ENCODE data around the gene INTS14.

The INTS14 gene

DNA sequence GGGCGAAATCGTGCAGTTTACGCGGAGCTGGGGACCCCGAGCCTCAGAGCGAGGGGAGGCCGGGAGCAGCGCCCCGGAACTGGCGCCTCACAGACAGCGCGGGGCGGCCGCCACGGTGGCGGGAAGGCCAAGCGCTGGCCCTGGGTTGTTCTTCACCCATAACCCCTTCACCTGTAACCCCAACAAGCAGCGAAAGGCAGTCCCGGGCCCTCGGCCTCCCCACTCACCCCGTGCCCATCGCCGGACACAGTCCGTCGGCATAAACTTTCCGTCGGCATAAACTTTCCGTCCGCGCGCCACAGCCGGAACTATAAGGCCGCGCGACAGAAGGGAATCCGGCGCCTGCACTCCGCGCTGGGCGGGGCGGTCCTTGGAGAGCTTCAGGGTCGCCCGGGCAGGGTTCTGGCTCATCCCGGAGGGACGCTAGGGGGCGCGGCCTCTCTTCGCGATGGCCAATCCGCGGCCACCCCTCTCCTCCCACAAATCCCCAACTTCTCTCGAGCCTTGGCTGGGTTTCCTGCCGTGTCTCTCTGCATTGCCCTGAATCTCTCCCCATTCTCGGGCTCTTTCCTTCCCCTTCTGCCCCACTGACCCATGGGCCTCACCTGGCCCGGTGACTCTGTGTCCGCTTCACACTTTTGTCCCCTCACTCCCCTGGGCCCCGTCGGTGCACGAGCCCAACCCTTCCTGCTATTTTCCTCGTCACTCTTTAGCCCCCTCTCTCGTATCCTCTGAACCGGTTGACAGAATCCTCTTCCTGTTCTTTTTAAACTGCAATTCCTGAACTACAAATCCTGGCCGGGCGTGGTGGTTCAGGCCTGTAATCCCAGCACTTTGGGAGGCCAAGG lies at the start of gene INTS14:
Gene INTS14 (minus strand): TSS at position 261 of the 848 bp plus-strand sequence. CDS start 3,751 bp downstream, outside the sequence.
- peak; percentile 97 for DNase-seq (ENCODE audit: low spot score)

DNA sequence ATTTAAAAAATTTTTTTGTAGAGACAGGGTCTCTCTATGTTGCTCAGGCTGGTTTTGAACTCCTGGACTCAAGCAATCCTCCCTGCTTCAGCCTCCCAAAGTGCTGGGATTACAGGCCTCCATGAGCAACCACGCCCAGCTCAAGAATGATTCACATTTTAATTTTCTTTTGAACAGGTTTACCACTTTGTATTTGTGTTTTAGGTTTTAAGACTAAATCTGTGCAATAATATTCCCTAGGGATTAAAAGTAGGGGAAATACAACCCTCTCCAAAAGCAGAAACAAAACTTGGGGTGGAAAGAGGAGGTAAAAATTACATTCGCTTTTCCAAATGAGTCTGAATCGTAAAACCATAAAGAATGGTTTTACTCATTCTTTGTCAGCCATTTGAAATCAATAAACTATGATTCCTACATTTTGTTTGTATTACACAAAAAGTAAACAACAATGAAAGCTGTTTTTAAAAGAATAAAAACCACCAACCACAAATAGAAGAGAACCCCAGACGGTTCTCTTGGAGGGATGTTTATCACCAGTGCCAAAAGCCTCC lies 48.6 kb upstream of the INTS14 start:
- no peak for DNase-seq (ENCODE audit: low spot score)

DNA sequence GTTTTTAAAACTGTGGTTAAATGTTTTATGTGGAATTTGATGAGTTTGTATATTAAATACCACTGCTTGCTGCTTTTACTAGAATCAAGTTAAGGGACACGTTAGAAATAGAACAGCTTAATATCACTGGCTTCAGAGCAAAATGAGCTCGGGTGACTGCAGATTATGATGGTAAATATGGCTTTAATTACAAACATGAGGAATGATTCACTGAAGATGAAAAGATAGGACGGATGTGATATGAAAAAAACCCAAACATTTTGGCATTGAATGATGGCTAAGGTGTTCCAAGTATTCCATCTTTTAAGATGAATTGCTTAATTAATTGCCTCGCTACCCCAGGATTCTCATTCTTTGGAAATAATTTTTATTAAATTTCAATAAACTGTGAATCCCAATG lies 44.5 kb upstream of the INTS14 start:
- DNase-seq (ENCODE audit: low spot score), result no peak

DNA sequence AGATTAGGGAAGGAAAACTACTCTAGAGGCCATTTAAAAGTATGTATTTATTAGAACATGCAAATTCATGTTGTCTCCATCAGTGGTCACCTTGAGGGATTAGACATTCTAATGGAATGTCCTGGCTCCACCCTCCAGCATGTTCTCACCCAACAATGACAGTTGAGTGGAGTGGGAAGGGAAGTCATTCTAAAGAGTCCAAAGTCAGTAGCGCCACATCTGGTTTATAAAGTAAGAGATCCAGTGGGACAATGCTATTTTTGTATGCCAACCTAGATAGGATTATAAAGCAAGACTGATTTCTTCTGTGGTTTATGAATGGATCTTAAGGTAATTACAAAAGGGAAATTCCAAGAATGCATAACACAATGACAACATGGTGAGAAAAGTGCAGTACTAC lies 44.1 kb upstream of the INTS14 start:
- DNase-seq (ENCODE audit: low spot score), result no peak

DNA sequence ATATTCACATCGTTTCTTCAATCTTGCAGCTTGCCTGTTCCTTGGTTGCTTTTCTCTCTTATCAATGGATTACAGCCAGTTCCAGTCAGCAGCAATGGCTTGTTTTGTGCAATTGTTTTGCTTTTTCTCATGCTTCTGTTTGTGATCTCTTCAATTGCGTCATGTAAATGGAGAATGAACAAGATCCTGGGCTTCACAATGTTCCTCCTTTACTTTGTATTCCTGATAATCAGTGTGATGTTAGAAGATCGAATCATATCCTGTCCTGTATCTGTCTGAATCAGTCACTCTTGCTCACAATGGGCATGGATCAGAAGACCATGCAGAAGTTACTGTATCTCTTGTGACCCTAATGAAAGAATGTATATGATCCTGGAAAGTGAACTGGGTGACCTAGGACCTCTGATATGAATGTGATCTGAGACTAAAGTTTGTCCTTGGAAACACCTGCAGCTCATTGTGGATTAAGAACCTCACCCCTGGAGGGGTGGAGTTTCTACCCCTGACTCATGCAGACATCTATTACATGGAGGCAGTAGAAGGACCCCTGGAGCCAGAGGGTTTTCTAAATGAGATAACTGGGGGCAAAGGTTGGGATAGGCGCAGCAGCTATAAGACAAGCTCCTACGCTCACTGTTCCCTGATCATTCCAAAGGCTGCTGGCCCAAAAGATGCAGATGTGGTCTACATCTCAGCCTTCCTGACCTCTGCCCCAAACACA lies 43.0 kb upstream of the INTS14 start:
- no peak for DNase-seq (ENCODE audit: low spot score)

DNA sequence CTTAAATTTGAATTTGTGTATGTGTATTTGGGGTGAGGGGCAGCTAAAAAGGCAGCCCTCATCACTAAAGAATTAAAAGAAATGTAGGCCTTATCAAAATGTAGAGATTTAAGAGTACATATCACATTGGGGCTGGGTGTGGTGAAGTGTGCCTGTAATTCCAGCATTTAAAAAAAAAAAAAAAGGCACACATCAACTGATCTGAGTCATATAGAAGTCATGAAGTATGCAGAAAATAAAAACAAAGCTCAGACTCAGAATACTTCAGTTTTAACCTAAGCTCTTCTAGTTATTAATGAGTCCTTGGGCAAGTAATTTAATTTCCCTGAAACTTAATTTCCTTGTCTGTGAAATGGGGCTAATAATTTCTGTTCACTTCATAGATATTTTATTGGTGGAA lies 42.4 kb upstream of the INTS14 start:
- DNase-seq (ENCODE audit: low spot score), result no peak

DNA sequence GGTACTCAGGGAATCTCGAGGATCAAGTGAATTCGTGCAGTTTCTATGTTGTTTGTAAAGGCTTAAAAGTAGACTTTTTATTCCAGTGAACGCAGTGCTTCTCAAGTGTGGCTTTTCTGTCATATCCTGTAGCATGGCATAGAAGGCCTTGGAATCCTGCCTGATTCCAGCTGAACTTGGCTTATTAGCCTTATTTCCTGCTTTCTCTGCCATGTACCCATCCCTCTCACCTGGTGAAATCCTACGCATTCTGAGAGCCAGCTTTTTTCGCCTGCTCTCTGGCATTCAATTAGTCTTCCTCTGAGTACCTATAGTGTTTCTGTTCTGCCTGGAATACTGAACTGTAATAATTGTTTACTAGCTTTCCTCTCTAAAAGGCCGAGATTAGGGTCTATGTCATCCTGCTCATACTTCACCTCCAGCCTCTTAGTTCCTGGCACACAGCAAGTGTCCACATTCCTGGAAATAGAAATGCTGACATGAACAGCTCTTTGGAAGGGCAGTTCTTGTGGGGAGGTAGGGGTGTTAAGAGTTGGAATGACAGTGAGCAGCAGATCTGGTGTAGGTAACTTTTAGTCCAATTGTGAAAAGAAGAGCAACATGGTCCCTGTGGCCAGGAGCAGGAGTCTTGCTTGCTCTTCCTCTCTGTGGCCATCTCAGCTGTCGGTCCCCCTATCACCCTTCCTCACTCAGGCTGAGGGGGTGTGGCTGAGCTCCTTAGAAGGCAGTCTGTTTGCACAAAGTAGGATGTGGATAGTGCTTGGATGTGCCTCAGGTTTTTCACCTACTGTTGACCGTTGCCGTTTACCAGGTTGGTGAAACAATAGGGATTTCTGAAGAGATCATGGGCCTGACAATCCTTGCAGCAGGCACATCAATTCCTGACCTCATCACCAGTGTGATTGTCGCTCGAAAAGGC lies 41.2 kb upstream of the INTS14 start:
- DNase-seq (ENCODE audit: low spot score), result no peak

DNA sequence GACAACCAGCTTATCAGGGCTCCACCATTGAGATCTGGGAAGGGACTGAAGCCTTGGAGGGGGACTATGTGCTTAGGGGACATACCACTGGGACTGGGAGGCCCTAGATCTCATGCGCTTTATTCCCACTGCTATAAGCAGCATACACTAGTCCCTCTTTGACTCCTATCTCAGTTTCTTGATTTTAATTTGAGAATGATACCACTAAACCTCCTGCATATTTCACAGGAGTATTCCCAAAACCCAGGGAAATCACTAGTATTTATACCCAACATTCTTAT lies 40.1 kb upstream of the INTS14 start:
- DNase-seq (ENCODE audit: low spot score), result no peak

DNA sequence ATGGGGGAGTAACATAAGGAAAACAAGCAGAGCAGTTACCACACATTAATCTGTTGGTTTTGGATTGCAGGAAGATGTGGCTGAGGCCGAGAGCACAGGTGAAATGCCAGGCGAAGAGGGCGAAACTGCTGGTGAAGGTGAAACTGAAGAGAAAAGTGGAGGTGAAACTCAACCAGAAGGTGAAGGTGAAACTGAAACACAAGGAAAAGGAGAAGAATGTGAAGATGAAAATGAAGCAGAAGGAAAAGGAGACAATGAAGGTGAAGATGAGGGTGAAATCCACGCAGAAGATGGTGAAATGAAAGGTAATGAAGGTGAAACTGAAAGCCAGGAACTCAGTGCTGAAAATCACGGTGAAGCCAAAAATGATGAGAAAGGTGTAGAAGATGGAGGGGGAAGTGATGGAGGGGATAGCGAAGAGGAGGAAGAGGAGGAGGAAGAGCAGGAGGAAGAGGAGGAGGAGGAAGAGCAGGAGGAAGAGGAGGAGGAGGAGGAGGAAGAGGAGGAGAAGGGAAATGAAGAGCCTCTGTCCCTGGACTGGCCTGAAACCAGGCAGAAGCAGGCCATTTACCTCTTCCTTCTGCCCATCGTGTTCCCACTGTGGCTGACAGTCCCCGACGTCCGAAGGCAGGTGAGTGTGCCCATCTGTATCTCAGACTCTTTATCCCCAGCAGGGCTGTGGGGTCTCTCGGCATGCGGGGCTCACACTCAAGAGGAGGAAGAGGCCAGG lies 39.5 kb upstream of the INTS14 start:
- no peak for DNase-seq (ENCODE audit: low spot score)

DNA sequence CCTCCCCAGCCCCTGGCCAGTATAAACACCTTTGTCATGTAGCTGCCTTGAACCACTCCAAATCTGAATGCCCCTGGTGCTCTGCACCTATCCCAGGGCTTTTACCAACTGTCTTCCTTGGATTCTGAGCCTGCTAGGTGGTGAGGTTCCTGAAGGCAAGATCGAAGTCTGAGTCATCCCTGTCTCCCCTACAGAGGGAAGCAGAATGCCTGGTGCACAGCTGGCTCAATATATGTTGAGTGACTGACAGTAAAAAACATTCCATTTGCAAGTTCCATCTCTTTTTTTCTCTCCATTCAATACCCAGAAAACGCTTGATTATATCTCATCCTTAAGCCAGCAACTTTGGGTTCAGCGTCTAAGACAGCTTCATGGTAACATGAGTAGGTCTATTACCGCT lies 35.6 kb upstream of the INTS14 start:
- DNase-seq (ENCODE audit: low spot score), result no peak

DNA sequence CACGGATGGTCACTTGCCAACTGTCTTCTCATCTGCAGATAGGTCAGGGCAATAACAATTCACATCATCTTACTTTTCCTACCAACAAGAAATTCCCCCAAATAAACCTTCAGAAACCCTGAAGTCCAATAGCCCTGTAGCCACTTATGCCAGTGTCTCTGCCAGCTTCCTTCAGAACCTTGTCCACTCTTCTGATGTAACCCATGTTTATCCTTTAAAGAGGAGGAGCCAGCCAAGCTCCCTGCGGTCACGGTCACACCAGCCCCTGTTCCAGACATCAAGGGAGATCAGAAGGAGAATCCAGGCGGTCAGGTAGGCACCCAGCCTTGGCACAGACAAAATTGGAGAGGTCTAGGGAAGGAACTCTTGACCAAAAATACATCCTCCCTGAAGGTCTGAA lies 34.5 kb upstream of the INTS14 start:
- DNase-seq (ENCODE audit: low spot score), result no peak

DNA sequence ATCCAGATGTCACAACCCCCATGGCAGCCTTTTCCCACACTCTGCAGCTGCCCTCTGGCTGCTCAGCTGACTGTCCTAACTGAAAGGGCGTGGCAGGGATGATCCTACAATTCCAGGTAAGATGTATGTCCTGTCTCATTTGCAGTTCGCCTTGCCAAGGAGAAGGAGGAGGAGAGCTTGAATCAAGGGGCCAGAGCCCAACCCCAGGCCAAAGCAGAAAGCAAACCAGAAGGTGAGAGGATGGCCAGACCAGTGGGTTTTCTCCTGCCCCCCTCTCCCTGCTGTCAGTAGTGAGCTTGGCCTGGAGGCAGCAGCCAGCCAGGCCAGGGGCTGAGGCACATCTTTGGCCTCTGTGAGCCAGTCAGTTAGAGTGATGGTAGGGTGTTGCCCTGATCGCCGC lies 33.4 kb upstream of the INTS14 start:
- DNase-seq (ENCODE audit: low spot score), result no peak

DNA sequence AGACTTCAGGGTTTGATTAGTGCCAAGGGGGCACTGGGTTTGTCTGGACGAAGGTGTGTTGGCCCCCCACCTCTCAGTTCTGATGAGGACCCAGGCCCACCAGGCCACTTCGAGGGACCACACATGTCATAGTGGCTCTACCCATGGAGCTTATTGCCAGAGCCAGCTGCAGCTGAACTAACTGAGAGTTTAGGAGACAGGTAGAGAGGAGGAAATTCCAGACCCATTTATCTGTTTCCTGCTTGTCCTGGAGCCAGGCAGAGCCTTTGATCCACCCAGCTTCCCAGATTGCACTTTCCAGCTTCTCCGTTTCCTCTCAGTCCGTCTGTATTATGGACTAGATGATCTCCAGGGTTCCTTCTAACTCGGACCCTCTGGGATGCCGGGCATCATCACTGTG lies 31.7 kb upstream of the INTS14 start:
- no peak for DNase-seq (ENCODE audit: low spot score)

DNA sequence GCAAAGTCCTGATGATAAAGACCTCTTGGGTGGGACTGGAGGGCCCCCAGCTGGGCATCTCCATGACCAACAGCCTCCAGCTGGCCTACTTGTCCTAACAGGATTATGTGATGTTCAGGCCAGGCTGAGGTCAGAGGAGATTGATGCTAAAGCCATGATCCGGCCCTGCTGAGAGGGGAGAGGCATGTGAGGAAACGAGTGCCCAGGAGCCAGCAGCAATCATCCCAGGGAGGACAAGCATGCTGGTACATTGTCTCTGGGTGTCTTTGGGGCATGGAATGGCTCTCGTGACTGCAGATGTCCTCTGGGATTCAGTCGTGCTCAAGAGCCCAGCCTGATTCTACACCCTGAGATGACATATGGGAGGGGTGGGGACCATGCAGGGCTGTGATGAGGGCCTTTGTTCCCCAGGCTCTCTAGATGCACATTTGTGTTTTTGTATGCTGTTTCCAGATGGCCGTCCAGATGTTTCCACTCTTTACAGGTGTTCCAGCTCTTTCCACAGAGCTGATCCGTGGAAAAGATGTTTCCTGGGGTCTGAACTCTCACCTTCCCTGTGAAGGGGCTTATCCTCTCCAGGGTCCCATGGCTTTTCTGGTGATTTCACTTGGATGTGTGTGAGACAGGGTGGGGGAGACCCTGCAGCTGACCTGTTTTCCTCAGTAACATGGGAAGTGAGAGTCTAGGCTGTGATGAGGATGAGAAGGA lies 31.0 kb upstream of the INTS14 start:
- no peak for DNase-seq (ENCODE audit: low spot score)

DNA sequence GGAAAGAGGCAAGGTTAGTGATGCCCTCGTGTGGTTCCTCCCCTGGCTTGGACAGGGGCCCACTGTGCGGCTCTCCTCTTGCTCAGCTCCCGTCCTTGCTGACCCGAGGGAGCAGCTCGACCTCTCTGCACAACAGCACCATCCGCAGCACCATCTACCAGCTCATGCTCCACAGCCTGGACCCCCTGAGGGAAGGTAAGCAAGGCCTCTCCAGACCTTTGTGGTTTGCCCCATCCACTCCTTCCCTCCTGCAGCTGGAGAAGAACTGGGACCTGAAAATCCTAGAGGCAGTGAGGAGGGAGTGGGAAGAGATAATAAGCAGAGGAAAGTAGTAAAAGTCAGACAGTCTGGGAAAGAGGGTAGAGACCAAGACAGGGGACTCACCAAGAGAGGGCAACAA lies 28.6 kb upstream of the INTS14 start:
- no peak for DNase-seq (ENCODE audit: low spot score)

DNA sequence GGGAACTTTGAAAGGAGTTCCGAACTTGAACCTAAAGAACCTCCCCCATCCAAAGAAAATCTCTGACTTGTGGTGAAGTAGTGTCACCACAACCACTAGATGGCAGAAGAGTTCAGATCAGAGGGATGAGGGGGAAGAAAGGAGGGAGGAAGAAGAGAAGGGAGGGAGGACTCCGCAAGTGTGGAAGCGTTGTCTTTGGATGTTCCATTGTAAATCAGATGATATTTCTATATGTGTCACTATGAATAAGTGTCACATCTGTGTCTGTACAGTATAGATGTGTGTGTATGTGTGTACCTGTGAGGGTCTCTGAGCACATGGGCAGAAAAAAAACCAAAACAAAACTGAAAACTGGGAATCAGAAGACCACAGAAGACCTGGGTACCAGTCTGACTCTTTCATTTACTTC lies 27.8 kb upstream of the INTS14 start:
- DNase-seq (ENCODE audit: low spot score), result peak; percentile 91

DNA sequence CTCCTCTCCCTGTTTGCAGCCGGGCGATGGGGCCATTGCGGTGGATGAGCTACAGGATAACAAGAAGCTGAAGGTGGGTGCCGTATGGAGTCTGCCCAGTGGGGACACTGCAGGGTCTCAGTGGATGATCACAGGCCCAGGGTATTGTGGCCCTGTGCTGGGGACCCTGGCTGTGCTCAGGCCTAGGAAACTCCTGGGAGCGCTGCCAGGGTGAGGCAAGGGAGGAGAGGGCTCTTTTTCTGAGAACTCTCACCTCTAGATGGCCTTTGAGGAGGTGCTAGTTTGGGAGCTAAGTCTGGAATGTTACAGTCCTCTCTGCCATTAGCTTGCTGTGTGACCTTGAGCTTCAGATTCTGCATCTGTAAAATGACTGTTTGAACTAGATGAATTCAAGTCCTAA lies 27.2 kb upstream of the INTS14 start:
- no peak for DNase-seq (ENCODE audit: low spot score)

DNA sequence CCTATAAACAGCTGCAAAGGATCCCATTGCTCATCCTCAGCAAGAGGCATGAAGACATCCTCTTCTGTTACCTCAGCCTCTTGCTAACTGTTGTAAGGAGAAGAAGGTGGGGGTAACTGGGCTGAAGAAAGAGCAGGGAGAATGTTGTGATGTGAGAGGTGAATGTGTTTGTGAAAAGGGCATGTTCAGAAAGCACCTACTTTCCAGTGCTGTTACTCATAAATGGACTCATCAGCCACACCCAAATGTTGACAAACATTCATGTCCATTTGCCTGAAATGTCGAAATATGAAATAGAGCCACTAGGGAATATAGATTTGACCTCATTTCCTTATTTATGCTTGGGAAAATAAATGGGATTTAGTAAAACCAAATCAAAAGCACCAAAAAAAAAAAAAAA lies 23.4 kb upstream of the INTS14 start:
- no peak for DNase-seq (ENCODE audit: low spot score)

DNA sequence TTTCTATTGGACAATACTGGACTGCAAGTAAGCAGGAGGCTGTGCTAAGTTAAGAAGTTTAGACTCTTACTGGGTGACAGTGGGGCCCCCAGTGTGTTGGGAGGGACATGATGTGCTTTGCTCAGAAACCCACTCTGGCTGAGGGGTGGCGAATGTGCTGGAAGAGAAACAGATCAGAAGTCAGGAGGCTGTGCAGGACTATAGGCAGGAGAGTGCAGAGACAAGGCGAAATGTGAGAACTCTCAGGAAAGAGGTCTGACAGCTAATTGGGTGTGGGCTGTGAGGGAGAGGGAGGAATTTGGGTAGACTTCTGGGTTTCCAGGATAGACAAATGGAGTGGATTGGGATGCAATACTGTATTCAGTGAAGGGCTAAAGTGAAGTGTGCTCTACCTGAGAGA lies 22.8 kb upstream of the INTS14 start:
- DNase-seq (ENCODE audit: low spot score), result no peak

DNA sequence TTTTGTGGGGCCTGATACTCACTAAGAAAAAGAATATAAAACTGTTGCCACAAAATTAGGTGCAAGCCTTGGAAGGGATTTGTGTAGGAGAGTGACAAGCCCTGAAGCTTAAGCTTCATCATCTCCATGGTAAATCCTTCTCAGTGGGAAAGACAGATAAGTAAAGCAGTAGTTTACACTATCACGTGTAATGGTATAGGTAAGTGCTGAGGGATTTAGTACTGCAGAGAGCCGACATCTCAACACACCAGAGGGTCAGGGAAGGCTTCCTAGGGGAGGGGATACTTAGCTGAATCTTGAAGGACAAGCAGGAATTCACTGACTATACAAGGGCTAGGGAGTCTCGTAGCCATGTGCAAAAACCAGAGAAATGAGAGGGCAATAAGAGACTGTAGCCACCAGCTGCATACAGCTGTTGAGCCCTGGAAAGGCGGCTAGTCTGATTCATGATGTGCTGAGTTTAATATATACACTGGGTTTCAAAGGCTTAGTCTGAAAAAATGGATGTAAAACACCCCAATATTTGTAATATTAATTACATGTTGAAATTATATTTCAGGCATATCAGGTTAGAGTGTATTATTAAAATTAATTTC lies 21.9 kb upstream of the INTS14 start:
- DNase-seq (ENCODE audit: low spot score), result no peak

DNA sequence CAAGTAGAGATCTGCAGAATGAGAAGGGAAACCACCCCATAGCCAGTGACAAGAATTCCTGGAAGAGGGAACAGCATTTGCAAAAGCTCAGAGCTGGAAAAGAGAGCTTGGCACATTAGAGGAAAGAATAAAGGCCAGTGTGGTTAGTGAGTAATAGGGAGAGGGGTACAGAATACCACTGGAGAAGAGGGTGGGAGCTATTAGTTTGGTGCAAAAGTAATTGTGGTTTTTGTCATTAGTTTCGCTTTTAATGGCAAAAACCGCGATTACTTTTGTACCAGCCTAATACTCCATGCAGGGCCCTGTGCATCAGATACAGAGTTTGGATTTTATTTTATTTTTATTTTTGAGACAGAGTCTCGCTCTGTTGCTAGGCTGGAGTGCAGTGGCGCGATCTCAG lies 20.6 kb upstream of the INTS14 start:
- DNase-seq (ENCODE audit: low spot score), result no peak
